Measurements from ENCODE around the gene SDHC.

Gene SDHC

GRCh38 chr1:161314201-161314981, at the start of gene SDHC:
SDHC (plus strand) TSS chr1:161314381; CDS start chr1:161314406, 25 bp downstream.
- DNase-seq (ENCODE audit: low read depth, low spot score): peak; percentile 92
- TF ChIP-seq CTCF (IDR thresholded peaks at IDR 0.05; ENCODE audit: low read depth, low read length): peak; percentile 65
- in situ Hi-C loops (cut with HindIII; ENCODE audit: low sequenced_read_pairs): no loop called here
- H3K4me3 ChIP-seq (ENCODE audit: low read depth, low read length): peak within 1 kb of the TSS; percentile 99

GRCh38 chr1:161265305-161265704, 48.9 kb upstream of the SDHC start:
- DNase-seq (ENCODE audit: low read depth, low spot score): no peak
- in situ Hi-C loops (cut with HindIII; ENCODE audit: low sequenced_read_pairs): no loop called here
- no peak overlapping the region for H3K4me3 ChIP-seq (ENCODE audit: low read depth, low read length)
- TF ChIP-seq CTCF (IDR thresholded peaks at IDR 0.05; ENCODE audit: low read depth, low read length): no peak

GRCh38 chr1:161266202-161266601, 48.0 kb upstream of the SDHC start:
- DNase-seq (ENCODE audit: low read depth, low spot score): no peak
- no peak overlapping the region for H3K4me3 ChIP-seq (ENCODE audit: low read depth, low read length)
- in situ Hi-C loops (cut with HindIII; ENCODE audit: low sequenced_read_pairs): no loop called here
- TF ChIP-seq CTCF (IDR thresholded peaks at IDR 0.05; ENCODE audit: low read depth, low read length): no peak

GRCh38 chr1:161266836-161267235, 47.3 kb upstream of the SDHC start:
- in situ Hi-C loops (cut with HindIII; ENCODE audit: low sequenced_read_pairs): no loop called here
- H3K4me3 ChIP-seq (ENCODE audit: low read depth, low read length): no peak overlapping the region
- DNase-seq (ENCODE audit: low read depth, low spot score): no peak
- TF ChIP-seq CTCF (IDR thresholded peaks at IDR 0.05; ENCODE audit: low read depth, low read length): no peak

- in situ Hi-C loops (cut with HindIII; ENCODE audit: low sequenced_read_pairs): no loop called here
- no peak overlapping the region for H3K4me3 ChIP-seq (ENCODE audit: low read depth, low read length)
- DNase-seq (ENCODE audit: low read depth, low spot score): no peak
- TF ChIP-seq CTCF (IDR thresholded peaks at IDR 0.05; ENCODE audit: low read depth, low read length): no peak
Measured at GRCh38 chr1:161267321-161267720, 46.9 kb upstream of the SDHC start.

GRCh38 chr1:161273402-161273801, 40.8 kb upstream of the SDHC start:
- no peak overlapping the region for H3K4me3 ChIP-seq (ENCODE audit: low read depth, low read length)
- in situ Hi-C loops (cut with HindIII; ENCODE audit: low sequenced_read_pairs): no loop called here
- TF ChIP-seq CTCF (IDR thresholded peaks at IDR 0.05; ENCODE audit: low read depth, low read length): no peak
- DNase-seq (ENCODE audit: low read depth, low spot score): no peak

Data from astrocyte of the spinal cord (primary cell).